Trophoblast cell (in vitro differentiated cells and primary cell): Measurements from ENCODE around the gene UBE2J2.

Experiments used
- DNase-seq, 2 donors: peaks; one replicate each; pipeline ENCODE4 v3.0.0-alpha.2; 2016
- H2AFZ ChIP-seq: 2 replicates; pipeline ENCODE4 v1.6.1; 2013; ENCODE audit warnings: low read length, moderate library complexity, mild to moderate bottlenecking; ENCODE audit not compliant: insufficient read depth, poor library complexity
- H2AK5ac ChIP-seq: 2 replicates; pipeline ENCODE4 v1.6.1; 2013; ENCODE audit warnings: mild to moderate bottlenecking, low read length
- H2BK120ac ChIP-seq: 2 replicates; pipeline ENCODE4 v1.6.1; 2013; ENCODE audit warnings: low read length, mild to moderate bottlenecking, moderate library complexity; ENCODE audit not compliant: insufficient read depth, poor library complexity
- H2BK12ac ChIP-seq: 2 replicates; pipeline ENCODE4 v1.6.1; 2013; ENCODE audit warnings: mild to moderate bottlenecking, low read length, moderate library complexity
- H2BK5ac ChIP-seq: 2 replicates; pipeline ENCODE4 v1.6.1; 2013; ENCODE audit warnings: low read length, low read depth, moderate library complexity, mild to moderate bottlenecking; ENCODE audit not compliant: poor library complexity
- H3K14ac ChIP-seq: 2 replicates; pipeline ENCODE4 v1.6.1; 2013; ENCODE audit warnings: mild to moderate bottlenecking, low read length
- H3K18ac ChIP-seq: 2 replicates; pipeline ENCODE4 v1.6.1; 2013; ENCODE audit warnings: mild to moderate bottlenecking, low read length
- H3K23ac ChIP-seq: 2 replicates; pipeline ENCODE4 v1.6.1; 2013; ENCODE audit warnings: low read length
- H3K27ac ChIP-seq: 2 replicates; pipeline ENCODE4 v1.5.1; 2013; ENCODE audit warnings: low read depth, mild to moderate bottlenecking, inconsistent platforms, low read length, moderate library complexity
- H3K27me3 ChIP-seq: 2 replicates; pipeline ENCODE4 v1.6.1; 2013; ENCODE audit warnings: inconsistent platforms, mild to moderate bottlenecking, low read length, moderate library complexity; ENCODE audit not compliant: insufficient read depth
- H3K36me3 ChIP-seq, 2 experiments: 1 replicate in 1 of 2; 2 replicates in 1 of 2; pipeline ENCODE4 v1.6.1; 2013; ENCODE audit warnings: low read length in 2 of 2, mild to moderate bottlenecking in 2 of 2, moderate library complexity in 1 of 2; ENCODE audit not compliant: insufficient read depth in 2 of 2, control insufficient read depth in 1 of 2
- H3K4ac ChIP-seq: 2 replicates; pipeline ENCODE4 v1.6.1; 2013; ENCODE audit warnings: low read depth, mild to moderate bottlenecking, low read length, moderate library complexity
- H3K4me1 ChIP-seq, 2 experiments: 1 replicate in 1 of 2; 2 replicates in 1 of 2; pipeline ENCODE4 v1.6.1; 2013; ENCODE audit warnings: low read length in 2 of 2, mild to moderate bottlenecking in 2 of 2, moderate library complexity in 1 of 2; ENCODE audit not compliant: insufficient read depth in 2 of 2, control insufficient read depth in 1 of 2
- H3K4me2 ChIP-seq: 2 replicates; pipeline ENCODE4 v1.6.1; 2013; ENCODE audit warnings: inconsistent platforms, mild to moderate bottlenecking, low read length, moderate library complexity
- H3K4me3 ChIP-seq: 2 replicates; pipeline ENCODE4 v1.5.1; 2013; ENCODE audit warnings: mild to moderate bottlenecking, low read depth, low read length, inconsistent platforms
- H3K79me1 ChIP-seq: one replicate; pipeline ENCODE4 v1.6.1; 2013; ENCODE audit warnings: low read length
- H3K79me2 ChIP-seq: 2 replicates; pipeline ENCODE4 v1.6.1; 2013; ENCODE audit warnings: low read length, mild to moderate bottlenecking; ENCODE audit not compliant: control insufficient read depth, insufficient read depth, poor library complexity
- H3K9ac ChIP-seq: 2 replicates; pipeline ENCODE4 v1.6.1; 2013; ENCODE audit warnings: mild to moderate bottlenecking, low read length
- H3K9me3 ChIP-seq: 2 replicates; pipeline ENCODE4 v1.6.1; 2013; ENCODE audit warnings: low read depth, mild to moderate bottlenecking, control low read depth, inconsistent platforms, low read length; ENCODE audit not compliant: insufficient read depth
- H4K12ac ChIP-seq: 2 replicates; pipeline ENCODE4 v1.6.1; 2013; ENCODE audit warnings: low read depth, mild to moderate bottlenecking, low read length, moderate library complexity
- H4K8ac ChIP-seq: 2 replicates; pipeline ENCODE4 v1.6.1; 2013; ENCODE audit warnings: low read depth, mild to moderate bottlenecking, low read length, moderate library complexity
- H4K91ac ChIP-seq: one replicate; pipeline ENCODE4 v1.6.1; 2013; ENCODE audit warnings: low read depth, mild to moderate bottlenecking, low read length, moderate library complexity
- WGBS: extraction: QIAGEN DNeasy Blood & Tissue Kit; methylation state at CpG from one replicate; pipeline ENCODE4 v1.1.7; 2013; ENCODE audit warnings: missing lambda C conversion rate; ENCODE audit not compliant: insufficient read length, insufficient coverage; ENCODE audit errors: extremely low coverage; 5-methylcytosine and 5-hydroxymethylcytosine counted together

Gene UBE2J2

DNA sequence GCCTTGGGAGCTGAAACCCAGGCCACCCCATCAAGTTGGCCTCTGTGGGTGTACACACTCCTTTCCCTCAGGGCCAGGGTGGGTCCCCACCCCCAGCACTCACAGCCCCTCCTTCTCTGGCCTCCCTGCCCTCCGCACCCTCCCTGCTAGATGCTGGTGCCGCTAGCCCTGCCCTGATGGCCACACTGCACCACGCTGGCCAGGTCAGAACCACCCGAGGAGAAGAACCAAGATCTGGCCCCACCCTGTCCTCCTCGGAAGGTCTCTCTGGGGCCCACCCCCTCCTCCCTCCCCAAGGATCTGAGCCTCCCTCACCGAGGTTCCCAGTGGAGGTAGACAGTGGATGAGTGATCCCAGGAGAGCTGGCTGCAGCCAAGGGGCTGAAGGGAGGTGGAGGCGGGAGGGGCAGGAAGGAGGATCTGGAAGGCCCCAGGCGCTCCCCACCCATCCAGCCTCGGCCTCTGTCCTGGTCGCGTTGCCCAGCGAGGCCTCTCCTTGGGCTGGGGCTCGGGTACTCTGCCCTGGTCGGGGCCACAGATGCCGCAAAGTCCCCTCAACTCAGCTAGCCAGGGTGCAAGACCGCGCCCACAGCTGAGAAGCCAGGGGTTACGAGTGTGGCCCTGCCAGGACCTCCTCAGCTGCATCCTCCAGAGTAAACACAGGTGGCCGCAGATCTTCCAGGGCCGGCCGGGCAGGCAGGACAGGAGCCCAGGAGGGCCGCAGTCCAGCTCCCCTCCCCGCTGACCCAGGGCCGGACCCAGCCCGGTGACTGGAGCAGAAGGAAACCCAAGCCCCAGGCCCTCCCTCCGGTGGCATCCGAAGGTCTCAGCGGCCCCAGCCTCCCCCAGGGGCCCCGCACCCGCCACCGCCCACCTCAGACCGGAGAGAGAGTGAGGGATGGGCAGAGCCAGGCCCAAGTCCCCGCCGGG is 36.4 kb downstream of the UBE2J2 start:
- peak overlapping the region; percentile 6 for H2AFZ ChIP-seq
- H3K9ac ChIP-seq = no peak overlapping the region
- no peak overlapping the region for H2AK5ac ChIP-seq
- no peak overlapping the region for H4K91ac ChIP-seq
- no CpG with 5 or more reads among the region's 34 CpGs for WGBS
- H3K79me1 ChIP-seq = peaks cover 5% of the 10 kb centered on the region
- no peak overlapping the region for H2BK5ac ChIP-seq
- no peak for DNase-seq
- no peak overlapping the region for H3K18ac ChIP-seq
- H2BK120ac ChIP-seq = peak overlapping the region; percentile 12
- H2BK12ac ChIP-seq = no peak overlapping the region
- H3K4me2 ChIP-seq = no peak overlapping the region
- H4K12ac ChIP-seq = no peak overlapping the region
- no peak overlapping the region for H3K23ac ChIP-seq
- peaks cover 11 to 31% of the 10 kb centered on the region in 2 experiments for H3K4me1 ChIP-seq
- H3K27ac ChIP-seq = no peak overlapping the region
- H4K8ac ChIP-seq = no peak overlapping the region
- H3K9me3 ChIP-seq = peaks cover 10% of the 10 kb centered on the region
- no peak overlapping the region for H3K4ac ChIP-seq
- H3K14ac ChIP-seq = no peak overlapping the region
- H3K27me3 ChIP-seq = no peaks in the 10 kb centered on the region
- no peak overlapping the region for H3K4me3 ChIP-seq
- peaks cover 11 to 14% of the 10 kb centered on the region in 2 experiments for H3K36me3 ChIP-seq
- peaks cover 6% of the 10 kb centered on the region for H3K79me2 ChIP-seq

DNA sequence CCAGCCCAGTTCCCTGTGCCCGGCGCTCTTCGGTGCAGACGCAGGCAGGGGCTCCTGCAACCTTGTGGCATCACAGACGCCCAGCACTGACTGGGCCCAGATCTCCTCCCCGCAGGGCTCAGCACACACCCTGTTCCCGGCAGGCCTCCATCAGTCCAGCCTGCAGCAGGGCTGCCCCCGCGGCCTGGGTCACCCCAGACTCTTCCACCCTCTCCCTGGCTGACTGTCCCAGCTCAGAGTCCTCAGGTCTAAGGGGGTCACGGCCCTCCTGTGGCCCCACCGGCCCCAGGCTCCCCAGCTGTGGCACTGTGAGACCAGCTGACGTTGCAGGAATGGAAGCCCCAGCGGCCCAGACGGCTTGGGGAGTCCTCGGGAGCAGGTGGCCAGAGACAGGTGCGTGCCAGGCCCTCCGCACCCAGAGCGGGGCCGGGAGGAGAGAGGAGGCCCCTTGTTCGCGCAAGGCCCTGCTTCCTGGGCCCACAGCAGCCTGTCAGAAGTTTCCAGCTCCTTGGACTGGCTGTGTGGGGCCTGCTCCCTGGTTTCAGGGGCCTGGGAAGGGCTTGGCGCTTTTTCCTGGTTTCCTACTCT is 37.4 kb downstream of the UBE2J2 start:
- DNase-seq = no peak
- Histone ChIP-seq H3K9ac (no peak overlapping the region), H2BK120ac (no peak overlapping the region), H3K4me3 (no peak overlapping the region), H3K18ac (no peak overlapping the region), H3K14ac (no peak overlapping the region), H3K4me1 (peaks cover 11 to 31% of the 10 kb centered on the region in 2 experiments), H3K27ac (no peak overlapping the region), H2BK5ac (no peak overlapping the region), H4K91ac (no peak overlapping the region), H3K4ac (no peak overlapping the region), H4K8ac (no peak overlapping the region), H3K4me2 (no peak overlapping the region), H3K23ac (no peak overlapping the region), H3K27me3 (no peaks in the 10 kb centered on the region), H3K36me3 (peaks cover 11 to 13% of the 10 kb centered on the region in 2 experiments), H3K79me2 (peaks cover 11% of the 10 kb centered on the region), H3K9me3 (peaks cover 10% of the 10 kb centered on the region), H4K12ac (no peak overlapping the region), H2BK12ac (no peak overlapping the region), H2AFZ (no peak overlapping the region), H3K79me1 (peaks cover 10% of the 10 kb centered on the region), H2AK5ac (no peak overlapping the region)
- no CpG with 5 or more reads among the region's 22 CpGs for WGBS

DNA sequence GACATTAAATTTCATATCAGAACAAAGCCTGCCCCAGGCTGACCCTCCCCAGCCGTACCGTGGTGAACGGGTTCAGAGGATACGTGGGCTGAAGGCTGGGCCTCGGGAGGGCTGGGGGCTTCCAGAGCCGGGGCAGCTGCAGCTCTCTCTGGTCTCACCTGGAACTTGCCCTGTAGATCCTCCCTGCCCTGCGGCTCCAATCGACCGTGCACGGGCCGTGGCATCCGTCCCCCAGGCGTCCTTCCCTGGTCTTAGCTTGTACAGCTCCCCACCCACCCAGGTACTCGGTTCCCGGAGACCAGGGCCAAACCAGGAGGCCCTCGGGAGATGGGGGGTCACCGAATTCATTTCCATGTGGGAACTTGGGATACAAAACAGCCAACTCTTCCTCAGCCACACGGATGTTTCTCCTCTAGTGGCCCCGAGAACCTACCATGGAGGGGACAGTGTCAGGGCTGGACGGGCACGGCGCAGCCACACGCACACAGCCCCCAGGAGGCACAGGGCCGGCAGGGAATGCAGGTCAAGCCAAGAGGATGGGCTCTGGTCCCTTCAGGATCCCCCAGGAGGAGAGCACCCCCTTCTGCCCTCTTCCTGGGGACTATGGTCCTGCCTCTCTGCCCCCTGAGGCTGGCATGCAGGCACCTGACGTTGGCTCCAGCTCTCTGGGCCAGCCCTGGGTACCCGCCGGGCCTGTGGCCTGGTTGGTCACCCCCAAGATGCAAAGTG is 38.5 kb downstream of the UBE2J2 start:
- Histone ChIP-seq H4K8ac (no peak overlapping the region), H3K79me2 (peaks cover 14% of the 10 kb centered on the region), H3K4me3 (no peak overlapping the region), H3K4me1 (peaks cover 16 to 37% of the 10 kb centered on the region in 2 experiments), H3K79me1 (peaks cover 13% of the 10 kb centered on the region), H2AK5ac (no peak overlapping the region), H3K14ac (no peak overlapping the region), H3K9ac (no peak overlapping the region), H2BK12ac (no peak overlapping the region), H3K4ac (no peak overlapping the region), H3K4me2 (no peak overlapping the region), H3K36me3 (peaks cover 11 to 13% of the 10 kb centered on the region in 2 experiments), H3K18ac (no peak overlapping the region), H3K23ac (no peak overlapping the region), H3K27me3 (no peaks in the 10 kb centered on the region), H2BK5ac (no peak overlapping the region), H4K12ac (no peak overlapping the region), H3K27ac (no peak overlapping the region), H3K9me3 (peaks cover 10% of the 10 kb centered on the region), H2AFZ (no peak overlapping the region), H2BK120ac (no peak overlapping the region), H4K91ac (no peak overlapping the region)
- WGBS = no CpG with 5 or more reads among the region's 27 CpGs
- no peak for DNase-seq

- no peak overlapping the region for H3K4ac ChIP-seq
- H4K12ac ChIP-seq = no peak overlapping the region
- no peak overlapping the region for H2AFZ ChIP-seq
- H3K23ac ChIP-seq = no peak overlapping the region
- no peak overlapping the region for H2AK5ac ChIP-seq
- H4K91ac ChIP-seq = no peak overlapping the region
- no peak overlapping the region for H3K4me2 ChIP-seq
- H2BK12ac ChIP-seq = no peak overlapping the region
- peaks cover 16 to 32% of the 10 kb centered on the region in 2 experiments for H3K4me1 ChIP-seq
- no peak overlapping the region for H3K9ac ChIP-seq
- no peak overlapping the region for H3K27ac ChIP-seq
- peaks cover 14% of the 10 kb centered on the region for H3K79me2 ChIP-seq
- no peaks in the 10 kb centered on the region for H3K27me3 ChIP-seq
- peaks cover 13% of the 10 kb centered on the region for H3K79me1 ChIP-seq
- no peak overlapping the region for H3K14ac ChIP-seq
- no peak for DNase-seq
- peaks cover 13 to 14% of the 10 kb centered on the region in 2 experiments for H3K36me3 ChIP-seq
- H4K8ac ChIP-seq = no peak overlapping the region
- peaks cover 10% of the 10 kb centered on the region for H3K9me3 ChIP-seq
- no peak overlapping the region for H3K4me3 ChIP-seq
- no peak overlapping the region for H3K18ac ChIP-seq
- no peak overlapping the region for H2BK120ac ChIP-seq
- H2BK5ac ChIP-seq = no peak overlapping the region
- no CpG with 5 or more reads among the region's 28 CpGs for WGBS
These were observed 39.4 kb downstream of the UBE2J2 start for GRCh38 chr1:1234180-1234808.
